Measurements from ENCODE around the gene FGGY. TPM values are rescaled to one million over a fixed set of nuclear protein-coding genes. Genes with fewer than 3 reads are reported as not detected.
"Not testable (repeated sequence)": the region's sequence is repeated elsewhere in the genome, so short reads cannot be mapped to it uniquely, and the experiment has no call there.

FGGY gene
- total and polyA plus RNA-seq, 4 donors, result 9.0 to 44.4 (median 21.1) TPM

GRCh38 chr1:59345221-59345620 is 48.3 kb downstream of the FGGY start:
- Histone ChIP-seq H3K27ac (ENCODE audit: low read depth, low read length) (no peak overlapping the region), H3K27me3 (ENCODE audit: control insufficient read depth, insufficient read depth, low read length) (no peaks in the 10 kb centered on the region), H3K9me3 (ENCODE audit: control insufficient read depth, insufficient read depth, low read length) (no peaks in the 10 kb centered on the region), H3K36me3 (ENCODE audit: control insufficient read depth, insufficient read depth, low read length) (no peaks in the 10 kb centered on the region), H3K4me1 (ENCODE audit: control insufficient read depth, insufficient read depth, low read length) (no peaks in the 10 kb centered on the region), H3K4me3 (ENCODE audit: low read depth, low read length) (no peak overlapping the region)
- no CpG with 5 or more reads among the region's 1 CpG for WGBS (ENCODE audit: insufficient coverage)
- DNase-seq (ENCODE audit: low read depth in 4 of 6, low spot score in 6 of 6), result no peak

- no peak overlapping the region for H3K27ac ChIP-seq (ENCODE audit: low read depth, low read length)
- H3K36me3 ChIP-seq (ENCODE audit: control insufficient read depth, insufficient read depth, low read length), result no peaks in the 10 kb centered on the region
- no peaks in the 10 kb centered on the region for H3K27me3 ChIP-seq (ENCODE audit: control insufficient read depth, insufficient read depth, low read length)
- no peaks in the 10 kb centered on the region for H3K4me1 ChIP-seq (ENCODE audit: control insufficient read depth, insufficient read depth, low read length)
- WGBS (ENCODE audit: insufficient coverage), result no CpG with 5 or more reads among the region's 3 CpGs
- no peaks in the 10 kb centered on the region for H3K9me3 ChIP-seq (ENCODE audit: control insufficient read depth, insufficient read depth, low read length)
- H3K4me3 ChIP-seq (ENCODE audit: low read depth, low read length), result no peak overlapping the region
- DNase-seq (ENCODE audit: low read depth in 4 of 6, low spot score in 6 of 6), result no peak
These were observed 49.5 kb downstream of the FGGY start for GRCh38 chr1:59346429-59346828.

GRCh38 chr1:59349101-59349500 is 52.2 kb downstream of the FGGY start:
- Histone ChIP-seq H3K27ac (ENCODE audit: low read depth, low read length) (no peak overlapping the region), H3K9me3 (ENCODE audit: control insufficient read depth, insufficient read depth, low read length) (no peaks in the 10 kb centered on the region), H3K4me3 (ENCODE audit: low read depth, low read length) (no peak overlapping the region), H3K36me3 (ENCODE audit: control insufficient read depth, insufficient read depth, low read length) (no peaks in the 10 kb centered on the region), H3K4me1 (ENCODE audit: control insufficient read depth, insufficient read depth, low read length) (no peaks in the 10 kb centered on the region), H3K27me3 (ENCODE audit: control insufficient read depth, insufficient read depth, low read length) (no peaks in the 10 kb centered on the region)
- no peak for DNase-seq (ENCODE audit: low read depth in 4 of 6, low spot score in 6 of 6)
- WGBS (ENCODE audit: insufficient coverage), result 100% methylated on average over 2 of the region's 3 CpGs

- H3K9me3 ChIP-seq (ENCODE audit: control insufficient read depth, insufficient read depth, low read length), result no peaks in the 10 kb centered on the region
- WGBS (ENCODE audit: insufficient coverage), result 85% methylated on average over 1 of the region's 2 CpGs
- no peak overlapping the region for H3K4me3 ChIP-seq (ENCODE audit: low read depth, low read length)
- no peaks in the 10 kb centered on the region for H3K4me1 ChIP-seq (ENCODE audit: control insufficient read depth, insufficient read depth, low read length)
- H3K27me3 ChIP-seq (ENCODE audit: control insufficient read depth, insufficient read depth, low read length), result no peaks in the 10 kb centered on the region
- H3K36me3 ChIP-seq (ENCODE audit: control insufficient read depth, insufficient read depth, low read length), result no peaks in the 10 kb centered on the region
- no peak for DNase-seq (ENCODE audit: low read depth in 4 of 6, low spot score in 6 of 6)
- no peak overlapping the region for H3K27ac ChIP-seq (ENCODE audit: low read depth, low read length)
These were observed 53.6 kb downstream of the FGGY start for GRCh38 chr1:59350521-59350920.

GRCh38 chr1:59352065-59352464 is 55.2 kb downstream of the FGGY start:
- H3K9me3 ChIP-seq (ENCODE audit: control insufficient read depth, insufficient read depth, low read length), result no peaks in the 10 kb centered on the region
- H3K36me3 ChIP-seq (ENCODE audit: control insufficient read depth, insufficient read depth, low read length), result no peaks in the 10 kb centered on the region
- no peak for DNase-seq (ENCODE audit: low read depth in 4 of 6, low spot score in 6 of 6)
- H3K4me1 ChIP-seq (ENCODE audit: control insufficient read depth, insufficient read depth, low read length), result no peaks in the 10 kb centered on the region
- H3K27ac ChIP-seq (ENCODE audit: low read depth, low read length), result no peak overlapping the region
- no CpG with 5 or more reads among the region's 1 CpG for WGBS (ENCODE audit: insufficient coverage)
- H3K27me3 ChIP-seq (ENCODE audit: control insufficient read depth, insufficient read depth, low read length), result no peaks in the 10 kb centered on the region
- H3K4me3 ChIP-seq (ENCODE audit: low read depth, low read length), result no peak overlapping the region

GRCh38 chr1:59353453-59353852 is 56.6 kb downstream of the FGGY start:
- no CpG with 5 or more reads among the region's 3 CpGs for WGBS (ENCODE audit: insufficient coverage)
- Histone ChIP-seq H3K9me3 (ENCODE audit: control insufficient read depth, insufficient read depth, low read length) (no peaks in the 10 kb centered on the region), H3K27ac (ENCODE audit: low read depth, low read length) (no peak overlapping the region), H3K4me1 (ENCODE audit: control insufficient read depth, insufficient read depth, low read length) (no peaks in the 10 kb centered on the region), H3K4me3 (ENCODE audit: low read depth, low read length) (no peak overlapping the region), H3K36me3 (ENCODE audit: control insufficient read depth, insufficient read depth, low read length) (no peaks in the 10 kb centered on the region), H3K27me3 (ENCODE audit: control insufficient read depth, insufficient read depth, low read length) (no peaks in the 10 kb centered on the region)
- no peak for DNase-seq (ENCODE audit: low read depth in 4 of 6, low spot score in 6 of 6)

- not testable (repeated sequence) for H3K27me3 ChIP-seq (ENCODE audit: control insufficient read depth, insufficient read depth, low read length); H3K36me3 ChIP-seq (ENCODE audit: control insufficient read depth, insufficient read depth, low read length); H3K27ac ChIP-seq (ENCODE audit: low read depth, low read length); H3K4me3 ChIP-seq (ENCODE audit: low read depth, low read length); H3K9me3 ChIP-seq (ENCODE audit: control insufficient read depth, insufficient read depth, low read length); DNase-seq (ENCODE audit: low read depth in 4 of 6, low spot score in 6 of 6); H3K4me1 ChIP-seq (ENCODE audit: control insufficient read depth, insufficient read depth, low read length)
- WGBS (ENCODE audit: insufficient coverage), result 93% methylated on average over 4 of the region's 4 CpGs
These were observed 57.3 kb downstream of the FGGY start for GRCh38 chr1:59354239-59354638.

GRCh38 chr1:59354709-59355337 is 57.9 kb downstream of the FGGY start:
- Histone ChIP-seq H3K27me3 (ENCODE audit: control insufficient read depth, insufficient read depth, low read length) (no peaks in the 10 kb centered on the region), H3K4me1 (ENCODE audit: control insufficient read depth, insufficient read depth, low read length) (no peaks in the 10 kb centered on the region), H3K4me3 (ENCODE audit: low read depth, low read length) (no peak overlapping the region), H3K27ac (ENCODE audit: low read depth, low read length) (peak overlapping the region; percentile 53), H3K9me3 (ENCODE audit: control insufficient read depth, insufficient read depth, low read length) (no peaks in the 10 kb centered on the region), H3K36me3 (ENCODE audit: control insufficient read depth, insufficient read depth, low read length) (no peaks in the 10 kb centered on the region)
- WGBS (ENCODE audit: insufficient coverage), result 81% methylated on average over 4 of the region's 5 CpGs
- no peak for DNase-seq (ENCODE audit: low read depth in 4 of 6, low spot score in 6 of 6)

- Histone ChIP-seq H3K36me3 (ENCODE audit: control insufficient read depth, insufficient read depth, low read length) (no peaks in the 10 kb centered on the region), H3K27me3 (ENCODE audit: control insufficient read depth, insufficient read depth, low read length) (no peaks in the 10 kb centered on the region), H3K27ac (ENCODE audit: low read depth, low read length) (no peak overlapping the region), H3K9me3 (ENCODE audit: control insufficient read depth, insufficient read depth, low read length) (no peaks in the 10 kb centered on the region), H3K4me1 (ENCODE audit: control insufficient read depth, insufficient read depth, low read length) (no peaks in the 10 kb centered on the region), H3K4me3 (ENCODE audit: low read depth, low read length) (no peak overlapping the region)
- DNase-seq (ENCODE audit: low read depth in 4 of 6, low spot score in 6 of 6), result no peak
These were observed 58.5 kb downstream of the FGGY start for GRCh38 chr1:59355361-59355760.

- Histone ChIP-seq H3K9me3 (ENCODE audit: control insufficient read depth, insufficient read depth, low read length) (no peaks in the 10 kb centered on the region), H3K4me3 (ENCODE audit: low read depth, low read length) (no peak overlapping the region), H3K36me3 (ENCODE audit: control insufficient read depth, insufficient read depth, low read length) (no peaks in the 10 kb centered on the region), H3K4me1 (ENCODE audit: control insufficient read depth, insufficient read depth, low read length) (no peaks in the 10 kb centered on the region), H3K27ac (ENCODE audit: low read depth, low read length) (no peak overlapping the region), H3K27me3 (ENCODE audit: control insufficient read depth, insufficient read depth, low read length) (no peaks in the 10 kb centered on the region)
- DNase-seq (ENCODE audit: low read depth in 4 of 6, low spot score in 6 of 6), result peak in 1 of 6 donors; percentile 5
- no CpG with 5 or more reads among the region's 1 CpG for WGBS (ENCODE audit: insufficient coverage)
These were observed 59.7 kb downstream of the FGGY start for GRCh38 chr1:59356627-59357026.

Measured in spinal cord (tissue), 10 donors.